Measurements from ENCODE around the gene F13B.
A peak's percentile ranks its signal among the peaks of the same experiment; 100 is the strongest.
"Not testable (repeated sequence)": the region's sequence is repeated elsewhere in the genome, so short reads cannot be mapped to it uniquely, and the experiment has no call there.

F13B gene

GRCh38 chr1:197066719-197067456, at the start of gene F13B:
Gene F13B (minus strand): TSS chr1:197067260. CDS start chr1:197067223, 37 bp downstream.
- DNase-seq = no peak

- no peak for DNase-seq
Measured at GRCh38 chr1:197116156-197116555, 49.1 kb upstream of the F13B start.

GRCh38 chr1:197106869-197107268, 39.8 kb upstream of the F13B start:
- no peak for DNase-seq

GRCh38 chr1:197103300-197103699, 36.2 kb upstream of the F13B start:
- no peak for DNase-seq

- DNase-seq = no peak
Measured at GRCh38 chr1:197101978-197102377, 34.9 kb upstream of the F13B start.

DNA sequence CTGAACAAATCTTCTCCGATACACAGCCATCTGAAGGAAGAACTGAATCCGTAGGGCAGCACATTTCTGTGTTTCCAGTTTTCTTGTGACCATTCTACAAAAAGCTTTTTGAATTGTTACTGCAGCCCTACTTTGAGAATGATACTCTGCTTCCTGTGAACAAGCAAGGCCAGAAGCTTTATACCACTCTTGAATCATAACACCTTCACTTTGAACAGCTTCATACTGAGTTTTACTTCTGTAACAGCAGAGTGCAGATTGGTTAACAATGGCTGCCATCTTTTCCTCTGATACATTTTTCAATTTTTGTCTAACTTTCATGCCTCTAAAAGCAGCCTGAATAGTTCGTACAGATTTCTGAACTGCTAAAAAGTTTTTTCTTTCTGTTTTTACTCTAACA, 33.6 kb upstream of the F13B start:
- DNase-seq = no peak

DNA sequence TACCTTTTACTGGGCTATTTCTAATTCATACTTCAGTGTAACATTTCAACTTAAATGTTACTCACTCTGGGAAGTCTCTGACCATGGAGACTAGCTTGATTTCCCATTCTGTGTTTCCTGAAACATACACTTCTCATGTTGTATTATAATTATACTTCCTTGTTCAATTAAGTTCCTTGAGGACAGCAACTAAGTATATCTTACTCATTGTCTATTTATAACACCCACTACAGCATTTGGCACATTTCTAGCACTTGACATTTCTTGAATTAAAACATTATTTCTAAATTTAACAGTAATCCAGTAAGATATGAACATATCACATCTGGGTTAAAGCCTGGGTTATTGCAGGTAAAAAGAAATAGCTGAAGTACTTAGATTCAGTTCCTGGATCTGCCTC, 32.4 kb upstream of the F13B start:
- DNase-seq = no peak

- DNase-seq = not testable (repeated sequence)
Measured at GRCh38 chr1:197096971-197097370, 29.9 kb upstream of the F13B start.

DNA sequence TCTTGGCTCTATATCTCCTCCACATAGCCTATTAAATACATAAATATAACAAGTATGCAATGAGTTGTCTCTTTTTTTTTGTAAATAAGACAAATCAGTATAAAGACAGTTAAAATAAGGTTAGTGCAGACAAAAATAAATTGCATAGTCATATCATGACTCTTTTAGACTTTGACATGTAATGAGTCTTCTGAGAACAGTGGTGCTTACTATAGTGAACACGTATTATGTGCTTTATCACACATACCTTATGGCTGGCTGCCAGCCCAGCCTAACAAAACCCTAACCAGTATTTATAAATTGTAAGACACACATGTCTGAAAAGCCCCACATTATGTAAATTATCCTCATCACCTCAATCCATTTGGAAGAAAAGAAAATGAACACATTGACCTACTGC, 29.1 kb upstream of the F13B start:
- no peak for DNase-seq

DNA sequence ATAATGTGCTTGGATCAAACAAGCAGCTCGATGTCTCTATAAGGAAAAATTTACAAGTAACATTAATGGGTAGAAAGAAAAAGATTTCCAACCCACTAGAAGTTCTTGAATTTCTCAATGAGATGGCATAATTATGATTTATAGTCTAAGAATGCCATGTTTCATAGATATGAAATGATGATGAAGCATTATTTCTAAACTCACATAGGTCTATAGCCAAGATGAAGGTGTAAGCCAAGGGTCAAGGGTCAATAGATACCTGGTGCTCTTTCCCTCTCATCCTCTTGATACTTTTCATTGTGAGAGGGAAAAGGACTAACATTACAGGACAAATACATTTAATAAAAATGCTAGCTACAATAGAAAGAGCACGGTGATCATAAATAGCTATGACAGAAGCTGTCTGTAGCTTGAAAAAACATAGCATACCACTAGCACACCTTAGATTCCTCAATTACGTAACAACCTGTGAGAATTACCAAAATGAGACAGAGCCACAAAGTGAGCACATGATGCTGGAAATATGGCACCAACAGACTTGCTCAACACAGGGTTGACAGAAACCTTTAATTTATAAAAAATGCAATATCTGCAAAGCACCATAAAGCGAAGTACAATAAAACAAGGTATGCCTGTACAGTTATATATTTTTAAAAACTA, 26.3 kb upstream of the F13B start:
- peak; percentile 14 for DNase-seq

DNA sequence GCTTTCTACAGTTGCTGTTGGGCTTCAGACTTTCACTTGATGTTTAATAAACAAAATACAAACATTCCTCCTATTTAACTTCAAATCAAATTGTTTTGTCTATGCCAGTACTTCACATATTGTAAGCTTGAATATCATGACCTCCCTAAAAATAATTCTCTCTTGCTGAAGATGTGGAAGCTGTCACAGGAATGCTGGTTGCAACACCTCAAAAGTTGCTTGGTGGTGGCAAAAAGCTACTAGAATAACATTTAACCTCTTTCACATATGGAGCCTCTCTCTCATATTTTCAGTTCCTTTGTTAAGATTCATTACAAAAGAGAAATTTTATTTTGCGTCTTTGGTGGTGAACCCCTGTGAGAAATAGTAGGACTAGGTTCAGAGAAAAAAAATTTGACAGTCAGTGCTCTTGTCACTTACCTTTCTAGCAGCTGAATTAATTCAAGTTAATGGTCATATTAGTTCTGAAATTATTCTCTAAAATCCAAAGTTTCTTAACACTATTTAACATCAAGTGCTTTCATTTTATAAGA, 25.5 kb upstream of the F13B start:
- DNase-seq = no peak

GRCh38 chr1:197083474-197083873, 16.4 kb upstream of the F13B start:
- no peak for DNase-seq

- no peak for DNase-seq
Measured at GRCh38 chr1:197081117-197081753, 14.2 kb upstream of the F13B start.

- no peak for DNase-seq
Measured at GRCh38 chr1:197080323-197080722, 13.3 kb upstream of the F13B start.

GRCh38 chr1:197076585-197076984, 9.5 kb upstream of the F13B start:
- no peak for DNase-seq

- DNase-seq = no peak
Measured at GRCh38 chr1:197073978-197074377, 6.9 kb upstream of the F13B start.

GRCh38 chr1:197067457-197067818, 378 bp upstream of the F13B start:
- no peak for DNase-seq

DNA sequence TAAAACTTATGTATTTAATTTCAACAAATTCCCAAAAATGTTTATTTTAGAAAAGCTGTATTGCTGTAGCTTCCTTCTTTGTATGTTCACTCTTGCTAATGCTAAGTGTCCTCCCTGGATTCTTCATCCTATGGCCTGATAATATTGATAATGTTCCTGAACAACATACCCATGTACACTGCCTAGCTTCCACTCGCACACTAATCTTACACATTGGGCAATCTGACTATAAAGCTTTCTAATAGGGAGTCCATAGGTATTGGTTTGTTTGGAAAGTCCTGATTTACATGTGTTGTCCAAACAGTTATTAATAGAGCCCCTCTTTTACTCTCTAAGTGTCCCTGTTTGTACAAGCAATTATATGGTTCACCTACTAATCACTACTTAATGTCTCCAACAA, 783 bp downstream of the F13B start:
- no peak for DNase-seq

- DNase-seq = no peak
Measured at GRCh38 chr1:197065559-197065958, 1.5 kb downstream of the F13B start.

- DNase-seq = no peak
Measured at GRCh38 chr1:197063212-197063611, 3.8 kb downstream of the F13B start.

GRCh38 chr1:197062692-197063091, 4.4 kb downstream of the F13B start:
- no peak for DNase-seq

DNA sequence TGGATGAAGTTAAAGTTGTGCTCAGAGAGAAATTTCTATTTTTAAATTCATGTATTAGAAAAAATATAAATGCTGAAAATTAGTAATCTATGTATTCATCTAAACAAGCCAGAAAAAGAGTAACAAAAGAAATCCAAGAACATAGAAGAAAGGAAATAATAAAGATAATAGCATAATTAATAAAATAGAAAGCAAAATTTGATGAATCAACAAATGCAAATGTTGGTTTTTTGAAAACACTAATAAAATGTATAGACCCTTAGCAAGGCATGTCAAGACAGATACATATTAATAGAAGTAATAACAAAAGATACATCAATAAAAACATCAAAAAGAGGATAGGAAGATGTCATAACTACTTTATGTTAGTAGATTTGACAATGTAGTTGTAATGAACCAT, 18.0 kb downstream of the F13B start:
- DNase-seq = no peak

- DNase-seq = no peak
Measured at GRCh38 chr1:197042676-197043341, 24.3 kb downstream of the F13B start.
